HUES48 (cell line): ENCODE results near the gene ZXDC.

Source experiments
- H3K27ac ChIP-seq: one replicate; pipeline ENCODE4 v1.7.0; 2013; ENCODE audit warnings: low read depth, low read length, inconsistent platforms
- H3K27me3 ChIP-seq: 2 replicates; pipeline ENCODE4 v1.6.1; 2013; ENCODE audit warnings: mild to moderate bottlenecking, low read length; ENCODE audit not compliant: control insufficient read depth, insufficient read depth
- H3K36me3 ChIP-seq: 2 replicates; pipeline ENCODE4 v1.6.1; 2013; ENCODE audit warnings: low read length; ENCODE audit not compliant: control insufficient read depth, insufficient read depth
- H3K4me1 ChIP-seq: 2 replicates; pipeline ENCODE4 v1.6.1; 2013; ENCODE audit warnings: mild to moderate bottlenecking, low read length; ENCODE audit not compliant: control insufficient read depth, insufficient read depth
- H3K4me3 ChIP-seq: 2 replicates; pipeline ENCODE4 v1.5.1; 2013; ENCODE audit warnings: mild to moderate bottlenecking, low read depth, low read length
- H3K9ac ChIP-seq: 2 replicates; pipeline ENCODE4 v1.6.1; 2013; ENCODE audit warnings: mild to moderate bottlenecking, low read depth, low read length, moderate library complexity
- H3K9me3 ChIP-seq: 2 replicates; pipeline ENCODE4 v1.6.1; 2013; ENCODE audit warnings: low read length; ENCODE audit not compliant: control insufficient read depth, insufficient read depth

ZXDC gene

DNA sequence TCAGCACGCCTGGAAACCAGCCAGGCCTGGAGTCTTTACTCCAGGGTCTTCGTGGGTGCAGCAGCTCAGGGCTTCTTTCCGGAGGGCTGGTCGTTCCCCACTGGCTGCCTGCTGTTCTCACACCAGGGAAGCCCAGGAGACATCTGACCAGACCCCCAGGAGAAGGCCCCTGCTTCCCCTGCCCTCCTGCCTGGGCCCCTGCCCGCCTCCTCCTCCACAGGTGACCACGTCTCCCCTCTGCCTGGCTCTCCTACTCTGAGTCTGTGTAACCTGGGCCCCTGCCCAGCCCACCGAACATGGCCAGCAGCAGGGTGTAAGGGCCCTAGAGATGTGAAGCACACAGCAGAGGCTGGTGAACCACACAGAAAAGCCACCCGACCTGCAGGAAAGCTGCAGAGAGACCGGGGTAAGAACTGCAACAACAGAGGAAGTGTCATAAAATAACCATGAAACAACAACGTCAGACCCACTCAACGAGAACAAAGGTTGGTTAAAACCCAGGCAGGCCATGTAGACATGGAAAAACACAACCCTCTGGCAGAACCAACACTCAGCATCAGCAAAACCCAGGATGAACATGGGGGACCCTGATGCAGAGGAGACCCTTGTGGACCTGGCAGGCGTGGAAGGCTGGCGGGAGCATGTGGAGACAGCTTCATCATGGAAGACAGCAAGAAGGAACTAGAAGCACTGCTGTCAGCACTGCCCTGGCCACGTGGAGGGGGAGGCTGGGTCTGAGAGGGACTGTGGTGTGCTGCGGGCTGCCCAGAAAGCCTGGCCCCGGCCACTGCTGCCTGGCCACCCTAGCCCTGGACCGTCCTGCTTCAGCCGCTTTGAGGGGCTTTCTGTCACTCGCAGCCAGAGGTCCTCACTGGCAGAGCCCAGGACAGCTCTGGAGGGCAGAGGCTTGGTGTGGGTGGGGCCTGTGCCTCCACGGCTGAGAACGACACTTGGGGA, 21.5 kb upstream of the ZXDC start:
- H3K4me3 ChIP-seq = no peak overlapping the region
- no peaks in the 10 kb centered on the region for H3K27me3 ChIP-seq
- no peak overlapping the region for H3K9ac ChIP-seq
- H3K4me1 ChIP-seq = 0 out of 2 replicates have a peak, but pooled peaks cover 3% of the 10 kb centered on the region
- no peak overlapping the region for H3K27ac ChIP-seq
- no peaks in the 10 kb centered on the region for H3K36me3 ChIP-seq
- no peaks in the 10 kb centered on the region for H3K9me3 ChIP-seq

DNA sequence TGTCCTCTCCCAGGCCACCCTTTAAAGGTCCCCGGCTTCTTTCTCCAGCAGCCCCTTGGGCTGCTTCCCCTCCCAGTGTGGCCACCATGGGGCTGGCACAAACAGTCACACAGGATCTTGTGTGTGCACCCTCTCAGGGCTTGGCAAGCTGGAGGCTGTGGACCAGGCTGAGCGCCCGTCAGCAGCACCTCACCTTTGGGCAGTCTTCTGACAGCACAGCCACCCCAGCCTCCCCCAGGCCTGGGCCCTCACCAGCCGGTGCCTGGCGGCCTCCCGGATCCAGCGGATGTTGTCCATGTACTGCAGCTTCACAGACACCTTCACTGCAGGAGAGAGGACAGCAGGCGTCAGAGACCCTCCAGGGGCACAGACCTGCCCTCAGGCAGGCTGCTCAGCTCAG, 20.1 kb upstream of the ZXDC start:
- H3K27ac ChIP-seq = no peak overlapping the region
- no peaks in the 10 kb centered on the region for H3K4me1 ChIP-seq
- H3K36me3 ChIP-seq = no peaks in the 10 kb centered on the region

DNA sequence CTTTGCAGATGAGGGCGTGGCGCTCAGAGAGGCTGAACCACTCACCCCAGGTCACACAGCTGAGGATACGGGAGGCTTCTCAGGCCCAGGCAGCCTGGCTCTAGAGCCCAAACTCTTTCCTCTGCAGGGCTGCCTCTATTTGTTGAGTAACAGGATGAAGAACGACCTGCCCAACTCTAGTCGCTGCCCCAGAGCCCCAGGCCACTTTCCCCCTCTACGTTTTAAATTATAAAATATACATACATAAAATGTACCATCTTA, 19.2 kb upstream of the ZXDC start:
- Histone ChIP-seq H3K27ac (no peak overlapping the region), H3K4me3 (no peak overlapping the region)

More for the DNA sequence above, 20.1 kb upstream of the ZXDC start:
- H3K4me3 ChIP-seq = no peak overlapping the region
- H3K27me3 ChIP-seq = no peaks in the 10 kb centered on the region
- H3K9ac ChIP-seq = no peak overlapping the region
- H3K9me3 ChIP-seq = no peaks in the 10 kb centered on the region

DNA sequence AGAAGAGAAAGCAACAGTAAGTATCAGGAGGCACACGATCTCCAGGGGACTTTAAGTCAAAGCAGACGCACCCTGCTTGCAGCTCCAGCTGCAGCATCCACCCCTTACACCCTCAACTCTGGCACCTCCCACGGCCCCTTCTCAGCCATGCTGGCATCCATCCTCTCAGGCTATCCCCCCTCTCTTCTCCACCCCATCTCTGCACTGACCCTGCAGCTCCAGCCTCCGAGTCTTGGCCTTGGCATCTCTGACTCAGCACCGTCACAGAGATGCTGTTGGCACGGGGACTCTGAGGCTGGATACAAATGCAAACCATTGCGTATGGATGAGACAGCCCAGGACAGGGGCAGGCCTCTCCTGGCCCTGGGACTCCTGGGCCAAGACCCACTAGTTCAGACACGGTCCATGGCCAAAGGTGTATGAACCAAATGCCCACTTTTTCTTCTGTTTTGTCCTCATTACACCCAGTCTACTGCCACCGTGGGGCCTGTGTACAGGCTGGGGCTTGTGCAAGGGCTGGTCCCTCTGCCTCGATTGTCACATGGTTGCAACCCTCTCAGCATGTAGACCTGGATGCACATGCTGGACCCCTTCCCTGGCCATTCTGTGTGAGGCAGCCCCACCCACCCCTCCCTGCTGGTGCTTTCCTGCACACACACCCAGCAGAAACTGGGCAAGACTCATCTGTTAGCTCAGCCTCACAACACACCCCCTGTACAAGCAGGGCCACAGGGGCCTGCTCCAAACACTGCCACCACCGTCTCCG, 18.7 kb upstream of the ZXDC start:
- no peak overlapping the region for H3K9ac ChIP-seq
- H3K9me3 ChIP-seq = no peaks in the 10 kb centered on the region
- H3K4me3 ChIP-seq = no peak overlapping the region
- no peak overlapping the region for H3K27ac ChIP-seq
- H3K27me3 ChIP-seq = no peaks in the 10 kb centered on the region
- H3K4me1 ChIP-seq = no peaks in the 10 kb centered on the region
- H3K36me3 ChIP-seq = no peaks in the 10 kb centered on the region

More for the DNA sequence above, 19.2 kb upstream of the ZXDC start:
- Histone ChIP-seq H3K9ac (no peak overlapping the region), H3K9me3 (no peaks in the 10 kb centered on the region), H3K4me1 (no peaks in the 10 kb centered on the region), H3K36me3 (no peaks in the 10 kb centered on the region), H3K27me3 (no peaks in the 10 kb centered on the region)

DNA sequence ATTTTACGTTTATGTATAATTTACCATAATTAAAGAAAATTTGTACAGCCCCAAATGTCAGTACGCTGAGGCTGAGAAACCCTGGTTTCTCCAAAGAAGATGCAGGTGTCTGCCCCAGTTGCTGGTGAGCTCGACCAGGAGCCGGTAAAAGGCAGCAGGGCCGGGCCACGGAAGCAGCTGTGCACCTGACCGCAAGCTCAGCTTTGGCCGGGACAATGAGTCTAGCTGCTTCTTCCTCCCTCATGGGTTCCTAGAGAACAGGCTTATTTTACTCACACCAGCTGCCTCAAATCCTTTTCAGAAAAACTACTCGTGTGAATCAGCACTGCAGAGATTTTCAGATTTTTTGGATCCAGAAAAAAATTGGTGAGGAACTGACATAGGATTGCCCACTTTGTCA, 18.0 kb upstream of the ZXDC start:
- Histone ChIP-seq H3K4me3 (no peak overlapping the region), H3K27me3 (no peaks in the 10 kb centered on the region), H3K9me3 (no peaks in the 10 kb centered on the region), H3K4me1 (no peaks in the 10 kb centered on the region), H3K9ac (no peak overlapping the region), H3K27ac (no peak overlapping the region), H3K36me3 (no peaks in the 10 kb centered on the region)

DNA sequence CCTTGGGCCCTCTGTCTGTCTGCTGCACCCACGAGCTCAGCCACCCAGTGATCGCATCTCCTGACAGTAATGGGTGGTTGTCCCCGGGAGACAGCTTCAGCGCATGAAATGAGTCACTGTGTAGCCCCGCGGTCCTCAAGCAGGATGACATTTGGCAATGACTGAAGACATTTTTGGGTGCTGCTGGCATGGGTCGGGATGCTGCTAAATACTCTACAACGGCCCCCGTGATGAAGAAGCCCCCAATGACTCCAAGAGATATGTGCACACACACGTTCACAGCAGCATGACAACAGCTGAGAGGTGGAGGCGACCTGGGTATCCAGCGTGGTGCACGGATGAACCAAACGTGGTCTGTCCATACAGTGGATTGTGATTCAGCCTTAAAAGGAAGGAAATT, 17.4 kb upstream of the ZXDC start:
- Histone ChIP-seq H3K9me3 (no peaks in the 10 kb centered on the region), H3K27me3 (no peaks in the 10 kb centered on the region), H3K4me3 (no peak overlapping the region), H3K36me3 (no peaks in the 10 kb centered on the region), H3K9ac (no peak overlapping the region), H3K4me1 (no peaks in the 10 kb centered on the region), H3K27ac (no peak overlapping the region)

DNA sequence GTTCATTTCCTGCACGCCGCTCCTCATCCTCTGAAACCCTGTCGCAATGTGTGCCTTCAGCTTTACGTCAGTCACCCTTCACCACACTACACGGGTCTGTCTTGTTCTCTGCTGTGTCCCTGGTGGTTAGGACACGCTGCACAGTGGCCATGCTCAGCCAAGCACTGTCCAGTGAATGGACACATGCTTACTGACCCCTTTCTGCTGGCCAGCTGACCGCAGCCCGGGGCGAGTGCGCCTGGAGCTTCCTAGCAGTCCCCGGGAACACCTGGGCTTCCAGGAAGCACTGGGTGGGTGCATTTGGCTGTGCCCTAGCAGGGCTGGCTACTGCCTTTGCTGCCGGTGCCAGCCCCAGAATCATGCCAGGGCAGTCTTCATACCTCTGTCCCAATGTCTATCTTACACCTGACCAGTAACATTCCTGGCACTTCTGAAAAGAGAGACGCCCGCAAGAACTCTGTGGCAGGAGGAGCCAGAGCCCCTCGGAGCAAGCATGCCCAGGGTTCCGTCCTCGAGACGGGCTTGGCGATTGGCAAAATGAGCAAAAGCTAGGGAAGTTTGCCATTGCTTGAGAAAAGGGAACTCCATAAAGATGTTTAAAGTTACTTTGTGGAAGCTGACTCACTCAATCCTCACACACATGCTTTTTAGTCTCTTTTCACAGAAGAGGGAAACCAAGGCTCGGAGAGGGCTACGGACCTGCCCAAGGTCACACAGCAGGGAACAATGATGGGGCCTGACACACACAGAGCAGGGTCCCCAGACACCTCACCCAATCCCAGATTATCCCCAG, 15.7 kb upstream of the ZXDC start:
- Histone ChIP-seq H3K9ac (no peak overlapping the region), H3K9me3 (no peaks in the 10 kb centered on the region), H3K36me3 (no peaks in the 10 kb centered on the region), H3K27me3 (no peaks in the 10 kb centered on the region), H3K27ac (no peak overlapping the region), H3K4me3 (no peak overlapping the region), H3K4me1 (no peaks in the 10 kb centered on the region)

DNA sequence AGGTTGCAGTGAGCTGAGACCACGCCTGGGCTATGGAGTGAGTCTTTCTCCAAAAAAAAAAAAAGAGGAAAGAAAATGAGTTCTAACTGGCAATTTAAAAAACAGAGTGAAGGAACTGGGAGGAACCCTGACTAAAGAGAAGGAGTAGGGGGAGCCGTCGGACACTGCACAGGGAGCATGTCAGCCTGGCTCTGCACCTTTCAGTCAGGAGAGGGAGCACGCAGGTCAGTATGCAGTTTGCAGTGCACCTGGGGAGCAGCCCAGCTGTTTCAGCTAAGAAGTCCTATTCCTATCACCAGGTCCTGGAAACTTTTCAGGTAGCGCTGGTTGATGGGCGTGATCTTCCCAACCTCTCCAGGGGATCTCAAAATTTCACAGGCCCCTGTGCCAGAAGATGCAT, 14.9 kb upstream of the ZXDC start:
- Histone ChIP-seq H3K4me3 (no peak overlapping the region), H3K4me1 (peaks cover 3% of the 10 kb centered on the region), H3K27me3 (no peaks in the 10 kb centered on the region), H3K9ac (no peak overlapping the region), H3K27ac (no peak overlapping the region), H3K36me3 (no peaks in the 10 kb centered on the region), H3K9me3 (no peaks in the 10 kb centered on the region)

DNA sequence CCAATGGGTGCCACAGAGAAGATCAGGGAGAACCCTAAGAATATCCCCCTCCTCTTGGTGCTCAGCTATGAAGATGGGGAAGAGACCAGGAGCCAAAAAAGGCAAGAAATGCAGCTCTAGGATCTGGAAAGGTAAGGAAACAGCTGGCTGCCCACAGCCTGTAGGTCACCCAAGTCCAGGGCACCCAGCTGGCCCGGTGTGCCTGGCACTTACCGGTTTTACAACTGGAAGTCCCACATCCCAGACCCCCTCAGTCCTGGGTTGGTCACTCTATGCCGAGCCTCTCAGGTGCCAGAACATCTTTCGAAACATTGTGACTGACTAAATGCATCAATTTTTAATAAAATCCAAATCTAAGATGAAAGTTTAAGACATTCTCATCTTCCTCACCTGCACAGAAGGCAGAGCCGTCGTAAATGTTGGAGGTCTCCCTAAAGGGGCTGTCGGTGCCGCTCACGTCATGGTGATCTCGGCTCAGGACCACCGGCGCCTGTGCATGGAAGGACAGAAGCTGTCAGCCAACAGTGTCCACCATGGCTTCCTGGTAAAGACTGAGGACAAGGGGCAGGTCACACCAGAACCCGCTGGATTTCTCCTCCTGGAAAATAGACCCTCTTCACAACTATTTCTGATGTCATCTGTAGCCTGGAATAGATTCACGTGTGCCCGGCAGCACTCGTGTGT, 13.3 kb upstream of the ZXDC start:
- no peak overlapping the region for H3K9ac ChIP-seq
- no peaks in the 10 kb centered on the region for H3K36me3 ChIP-seq
- H3K4me3 ChIP-seq = no peak overlapping the region
- H3K27ac ChIP-seq = no peak overlapping the region
- no peaks in the 10 kb centered on the region for H3K9me3 ChIP-seq
- no peaks in the 10 kb centered on the region for H3K27me3 ChIP-seq
- peaks cover 18% of the 10 kb centered on the region for H3K4me1 ChIP-seq

DNA sequence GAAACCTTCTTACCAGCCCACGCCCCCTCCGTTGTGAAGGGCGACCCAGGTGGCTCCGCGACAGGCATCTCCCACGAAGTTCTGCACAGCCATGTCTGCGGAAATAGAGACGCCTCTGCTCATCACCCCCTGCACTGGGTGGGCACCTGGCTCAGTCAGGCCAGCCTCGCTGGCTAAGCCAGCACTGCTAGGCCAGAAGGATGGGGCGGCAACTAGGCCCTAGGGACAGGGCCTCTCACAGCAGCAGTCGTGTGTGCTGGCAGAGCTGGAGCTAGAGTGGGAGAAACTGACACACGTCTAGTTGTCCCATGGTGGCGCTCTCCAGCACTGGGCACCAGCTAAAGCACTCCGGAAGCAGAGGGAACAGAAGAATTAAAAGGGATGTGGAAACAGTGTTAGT, 12.5 kb upstream of the ZXDC start:
- no peaks in the 10 kb centered on the region for H3K9me3 ChIP-seq
- peaks cover 18% of the 10 kb centered on the region for H3K4me1 ChIP-seq
- H3K27ac ChIP-seq = no peak overlapping the region
- no peaks in the 10 kb centered on the region for H3K36me3 ChIP-seq
- H3K27me3 ChIP-seq = no peaks in the 10 kb centered on the region
- H3K4me3 ChIP-seq = no peak overlapping the region
- no peak overlapping the region for H3K9ac ChIP-seq
